Breast epithelium (tissue), 3 donors: ENCODE data around the gene BATF.

Source experiments
- CTCF ChIP-seq, 3 donors: fragments of 450-650 bp; IDR thresholded peaks; one replicate each; pipeline ENCODE4 v1.5.1; 2016 to 2017; ENCODE audit warnings: antibody characterized with exemption in 3 of 3, mild to moderate bottlenecking in 3 of 3, moderate library complexity in 3 of 3
- POLR2A ChIP-seq: fragments of 450-650 bp; IDR thresholded peaks from one replicate; pipeline ENCODE4 v1.6.1; 2016; ENCODE audit warnings: antibody characterized with exemption, mild to moderate bottlenecking, moderate library complexity

GRCh38 chr14:75495399-75495798 lies 26.9 kb upstream of the BATF start:
- TF ChIP-seq CTCF (IDR thresholded peaks at IDR 0.05) (no peak), POLR2A (no peak)
